ENCODE results near the gene RIMKLA.

Gene RIMKLA, protein sequence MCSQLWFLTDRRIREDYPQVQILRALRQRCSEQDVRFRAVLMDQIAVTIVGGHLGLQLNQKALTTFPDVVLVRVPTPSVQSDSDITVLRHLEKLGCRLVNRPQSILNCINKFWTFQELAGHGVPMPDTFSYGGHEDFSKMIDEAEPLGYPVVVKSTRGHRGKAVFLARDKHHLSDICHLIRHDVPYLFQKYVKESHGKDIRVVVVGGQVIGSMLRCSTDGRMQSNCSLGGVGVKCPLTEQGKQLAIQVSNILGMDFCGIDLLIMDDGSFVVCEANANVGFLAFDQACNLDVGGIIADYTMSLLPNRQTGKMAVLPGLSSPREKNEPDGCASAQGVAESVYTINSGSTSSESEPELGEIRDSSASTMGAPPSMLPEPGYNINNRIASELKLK

DNA sequence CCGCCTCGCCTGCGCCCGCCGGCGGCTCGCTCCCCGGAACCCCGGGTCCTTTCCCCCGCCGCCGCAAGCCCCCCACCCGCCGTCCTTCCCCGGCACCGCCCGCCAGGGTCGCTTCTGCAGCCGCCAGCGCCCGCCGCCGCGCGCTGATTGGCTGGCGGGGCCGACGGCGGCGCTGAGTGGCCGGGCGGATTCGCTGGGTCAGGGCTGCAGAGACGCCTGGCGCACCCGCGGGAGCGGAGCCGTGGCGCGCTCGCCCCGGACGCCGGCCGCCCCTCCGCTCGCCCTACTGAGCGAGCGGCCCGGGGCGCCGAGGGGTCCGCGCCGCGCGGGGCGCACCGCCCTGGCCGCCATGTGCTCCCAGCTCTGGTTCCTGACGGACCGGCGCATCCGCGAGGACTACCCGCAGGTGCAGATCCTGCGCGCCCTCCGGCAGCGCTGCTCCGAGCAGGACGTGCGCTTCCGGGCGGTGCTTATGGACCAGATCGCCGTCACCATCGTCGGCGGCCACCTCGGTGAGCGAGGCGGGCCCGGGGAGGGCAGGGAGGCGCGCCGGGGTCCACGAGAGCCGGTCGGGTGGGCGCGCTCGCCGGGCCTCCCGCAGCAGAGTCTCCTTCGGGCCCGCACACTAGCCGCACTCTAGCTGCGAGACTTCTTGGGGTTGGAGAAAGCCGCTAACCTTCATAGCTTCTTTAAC is at the start of gene RIMKLA:
RIMKLA (plus strand) TSS at position 207 of the 694 bp plus-strand sequence; CDS start at position 350, 143 bp downstream.
- Histone ChIP-seq H3K9me3 (ENCODE audit: insufficient read depth, low read depth, low read length) (no peaks in the 10 kb centered on the region), H3K27me3 (ENCODE audit: insufficient read depth, low read length) (peaks cover 50% of the 10 kb centered on the region), H3K9ac (ENCODE audit: low read depth, low read length) (peak within 1 kb of the TSS; percentile 60; the same call in 1 of the 2 replicates), H3K4me3 (ENCODE audit: low read length) (peak within 1 kb of the TSS; percentile 80), H3K4me1 (ENCODE audit: insufficient read depth, low read length) (no peaks in the 10 kb centered on the region), H3K36me3 (ENCODE audit: insufficient read depth, low read depth, low read length) (no peaks in the 10 kb centered on the region), H3K27ac (ENCODE audit: low read length) (no peak within 1 kb of the TSS)

DNA sequence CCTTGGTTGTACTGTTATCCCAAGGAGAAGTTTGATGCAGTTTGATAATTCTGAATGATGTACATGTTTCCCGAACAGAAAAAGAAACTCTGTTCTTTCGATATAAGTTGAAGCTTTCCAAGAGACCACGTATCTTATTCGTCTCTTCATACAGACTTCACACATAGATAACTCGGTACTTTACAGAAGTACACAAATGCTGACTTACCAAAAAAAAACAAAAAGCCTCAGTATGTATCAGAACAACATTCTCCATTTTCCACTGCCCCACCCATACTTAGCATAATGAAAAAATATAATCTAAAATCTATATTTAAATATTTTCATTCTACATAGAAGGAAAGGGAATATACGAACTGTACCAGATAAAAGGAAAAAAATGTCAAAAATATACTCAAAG is 47.7 kb upstream of the RIMKLA start:
- no peaks in the 10 kb centered on the region for H3K36me3 ChIP-seq (ENCODE audit: insufficient read depth, low read depth, low read length)
- peak overlapping the region; percentile 98 for H3K4me3 ChIP-seq (ENCODE audit: low read length)
- H3K9me3 ChIP-seq (ENCODE audit: insufficient read depth, low read depth, low read length): no peaks in the 10 kb centered on the region
- no peak overlapping the region for H3K27ac ChIP-seq (ENCODE audit: low read length)
- no peaks in the 10 kb centered on the region for H3K27me3 ChIP-seq (ENCODE audit: insufficient read depth, low read length)
- H3K9ac ChIP-seq (ENCODE audit: low read depth, low read length): peak overlapping the region; percentile 92; the same call in 1 of the 2 replicates
- H3K4me1 ChIP-seq (ENCODE audit: insufficient read depth, low read length): peaks cover 12% of the 10 kb centered on the region; the same call in 1 of the 2 replicates

DNA sequence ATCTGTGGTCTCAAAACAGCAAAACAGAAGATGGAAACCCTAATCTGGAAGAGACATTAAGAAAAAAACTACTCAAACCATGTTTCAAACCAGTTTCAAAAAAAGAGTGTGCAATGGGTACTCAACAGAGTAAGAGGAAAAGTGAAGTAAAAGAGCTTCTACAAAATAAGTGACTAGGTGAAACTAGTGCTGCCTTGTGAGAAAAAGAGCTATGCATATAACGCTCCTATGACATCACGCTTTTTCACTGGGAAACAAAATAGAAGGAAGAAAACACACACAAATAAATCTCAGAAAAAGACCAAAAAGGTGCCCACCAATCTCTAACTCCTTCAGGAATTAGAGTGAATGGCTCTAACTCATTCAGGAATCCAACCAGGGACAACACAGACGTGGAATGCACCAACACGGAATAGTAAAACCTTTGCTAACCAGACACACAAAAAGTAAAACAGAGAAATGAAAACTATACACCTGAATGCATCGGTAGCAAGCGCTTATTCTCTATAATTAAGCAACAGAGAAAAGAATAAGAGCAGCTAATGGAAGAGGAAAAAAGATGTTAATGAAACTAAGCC is 46.8 kb upstream of the RIMKLA start:
- Histone ChIP-seq H3K27me3 (ENCODE audit: insufficient read depth, low read length) (no peaks in the 10 kb centered on the region), H3K27ac (ENCODE audit: low read length) (peak overlapping the region; percentile 83), H3K4me1 (ENCODE audit: insufficient read depth, low read length) (peaks cover 12% of the 10 kb centered on the region; the same call in 1 of the 2 replicates), H3K9me3 (ENCODE audit: insufficient read depth, low read depth, low read length) (no peaks in the 10 kb centered on the region), H3K9ac (ENCODE audit: low read depth, low read length) (peak overlapping the region; percentile 92), H3K36me3 (ENCODE audit: insufficient read depth, low read depth, low read length) (no peaks in the 10 kb centered on the region), H3K4me3 (ENCODE audit: low read length) (peak overlapping the region; percentile 98)

DNA sequence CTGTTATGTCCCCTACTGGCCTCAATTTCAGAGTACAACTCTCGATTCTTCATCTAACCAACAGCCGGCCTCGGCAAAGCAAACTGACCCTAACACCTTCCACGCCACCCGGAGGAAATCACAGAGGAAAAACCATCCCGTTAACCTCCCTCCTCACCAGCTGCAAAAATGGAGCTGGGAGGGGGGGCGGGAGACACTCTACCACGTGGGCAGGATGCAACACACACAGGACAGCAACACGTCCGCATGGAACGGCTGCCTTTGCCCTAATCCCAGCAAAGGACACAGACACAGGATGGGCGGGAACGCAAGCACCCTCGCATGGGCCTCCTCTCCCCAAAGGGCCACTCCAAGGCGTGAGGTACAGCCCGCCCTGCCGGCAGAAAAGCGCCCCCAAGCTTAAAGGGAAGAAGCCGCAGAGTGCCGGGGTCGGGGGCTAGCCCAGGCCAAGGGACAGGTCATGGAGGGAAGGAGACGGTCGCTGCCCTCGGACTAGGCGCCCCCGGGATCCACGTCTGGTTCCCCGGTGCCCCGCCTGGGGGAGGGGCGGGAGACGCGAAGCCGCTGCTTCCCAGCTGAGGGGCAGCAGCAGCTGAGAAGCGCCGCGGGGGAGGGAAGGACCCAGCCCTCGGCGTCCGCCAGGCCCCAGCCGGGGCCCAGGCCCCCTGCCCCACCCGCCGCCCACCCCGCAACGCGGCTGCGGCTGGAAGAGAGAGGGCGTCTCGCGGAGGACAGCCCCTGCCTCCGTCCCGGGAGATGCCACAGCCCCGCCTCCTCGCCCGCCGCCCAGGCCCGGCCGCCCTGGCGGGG is 46.1 kb upstream of the RIMKLA start:
- Histone ChIP-seq H3K9ac (ENCODE audit: low read depth, low read length) (peak overlapping the region; percentile 92), H3K36me3 (ENCODE audit: insufficient read depth, low read depth, low read length) (no peaks in the 10 kb centered on the region), H3K27ac (ENCODE audit: low read length) (peak overlapping the region; percentile 83), H3K4me3 (ENCODE audit: low read length) (peak overlapping the region; percentile 98), H3K9me3 (ENCODE audit: insufficient read depth, low read depth, low read length) (no peaks in the 10 kb centered on the region), H3K4me1 (ENCODE audit: insufficient read depth, low read length) (peaks cover 12% of the 10 kb centered on the region; the same call in 1 of the 2 replicates), H3K27me3 (ENCODE audit: insufficient read depth, low read length) (no peaks in the 10 kb centered on the region)

DNA sequence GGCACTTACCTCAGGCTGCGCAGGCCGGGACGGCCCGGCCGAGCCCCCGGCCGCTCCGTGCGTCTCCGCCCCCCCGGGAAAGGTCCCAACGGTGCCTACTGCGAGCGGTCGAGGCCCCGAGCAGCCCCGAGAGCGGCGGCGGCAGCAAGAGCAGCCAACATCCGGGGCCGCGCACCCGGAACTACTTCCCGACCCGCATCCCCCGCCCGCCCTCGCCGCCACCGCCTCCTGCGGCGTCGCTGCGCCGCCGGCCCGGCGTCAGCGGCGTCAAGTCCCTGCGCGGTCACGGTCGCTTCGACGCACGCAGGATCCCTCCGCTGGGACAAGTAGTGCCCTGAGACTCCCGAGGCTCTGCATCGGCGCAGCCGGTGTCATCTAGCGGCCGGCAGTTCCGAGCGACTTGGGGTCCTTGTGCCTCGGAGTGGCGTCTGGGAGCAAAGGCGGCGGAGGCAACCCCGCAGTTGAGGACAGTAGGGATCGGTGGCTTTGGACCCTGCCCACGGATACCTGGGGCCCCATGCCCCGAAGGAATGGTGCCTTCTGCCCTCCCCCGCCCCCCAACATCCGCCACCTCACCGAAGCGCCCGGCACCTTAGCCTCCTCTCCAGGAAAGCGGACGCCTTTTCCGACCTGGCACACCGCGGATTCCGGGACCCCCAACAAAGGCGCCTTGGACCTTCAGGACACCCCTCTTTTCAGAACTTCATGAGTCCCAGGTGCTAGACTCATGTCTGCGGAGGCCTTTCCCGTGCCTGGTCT is 45.4 kb upstream of the RIMKLA start, which contains the start of gene FOXJ3:
FOXJ3 (minus strand) TSS at position 186 of the 759 bp plus-strand sequence. CDS start 24,142 bp downstream, outside the sequence.
- Histone ChIP-seq H3K4me3 (ENCODE audit: low read length) (peak within 1 kb of the TSS; percentile 98), H3K27me3 (ENCODE audit: insufficient read depth, low read length) (no peaks in the 10 kb centered on the region), H3K9me3 (ENCODE audit: insufficient read depth, low read depth, low read length) (no peaks in the 10 kb centered on the region), H3K9ac (ENCODE audit: low read depth, low read length) (peak within 1 kb of the TSS; percentile 92), H3K4me1 (ENCODE audit: insufficient read depth, low read length) (peaks cover 18% of the 10 kb centered on the region), H3K36me3 (ENCODE audit: insufficient read depth, low read depth, low read length) (no peaks in the 10 kb centered on the region), H3K27ac (ENCODE audit: low read length) (peak within 1 kb of the TSS; percentile 83)

DNA sequence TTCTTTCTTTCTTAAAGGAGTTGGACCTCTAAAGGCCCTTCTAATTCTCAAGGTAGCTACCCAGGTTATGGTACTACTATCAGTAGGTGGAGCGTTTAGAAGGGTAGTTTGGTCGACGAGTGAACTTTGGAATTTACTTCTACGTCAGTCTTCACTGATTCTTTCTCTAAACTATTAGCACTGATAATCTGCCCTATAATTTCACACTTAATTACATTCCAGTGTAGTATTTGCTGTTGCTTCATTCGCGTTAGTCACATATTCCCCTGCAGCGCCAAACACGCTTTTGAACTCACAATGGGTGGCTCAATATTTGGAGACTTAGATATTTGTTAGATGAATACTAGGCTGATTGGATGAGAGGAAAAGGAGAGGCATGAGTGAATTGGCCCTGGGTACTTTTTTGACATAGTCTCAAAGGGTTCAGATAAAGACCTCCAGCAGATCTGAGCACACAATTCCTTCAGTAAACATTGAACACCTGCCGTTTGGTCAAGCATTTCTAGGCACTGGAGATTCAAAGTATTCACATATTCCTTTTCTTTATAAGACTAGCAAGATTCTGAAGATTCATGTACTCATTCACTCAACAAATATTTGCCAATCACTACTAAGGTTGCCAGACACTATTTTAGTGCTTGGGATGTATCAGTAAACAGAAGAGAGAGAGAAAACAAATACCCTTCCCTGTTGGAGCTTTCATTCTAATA is 44.6 kb upstream of the RIMKLA start:
- Histone ChIP-seq H3K4me3 (ENCODE audit: low read length) (peak overlapping the region; percentile 98), H3K9ac (ENCODE audit: low read depth, low read length) (peak overlapping the region; percentile 92; the same call in 1 of the 2 replicates), H3K4me1 (ENCODE audit: insufficient read depth, low read length) (peaks cover 25% of the 10 kb centered on the region), H3K36me3 (ENCODE audit: insufficient read depth, low read depth, low read length) (no peaks in the 10 kb centered on the region), H3K27me3 (ENCODE audit: insufficient read depth, low read length) (no peaks in the 10 kb centered on the region), H3K9me3 (ENCODE audit: insufficient read depth, low read depth, low read length) (no peaks in the 10 kb centered on the region), H3K27ac (ENCODE audit: low read length) (peak overlapping the region; percentile 54)

DNA sequence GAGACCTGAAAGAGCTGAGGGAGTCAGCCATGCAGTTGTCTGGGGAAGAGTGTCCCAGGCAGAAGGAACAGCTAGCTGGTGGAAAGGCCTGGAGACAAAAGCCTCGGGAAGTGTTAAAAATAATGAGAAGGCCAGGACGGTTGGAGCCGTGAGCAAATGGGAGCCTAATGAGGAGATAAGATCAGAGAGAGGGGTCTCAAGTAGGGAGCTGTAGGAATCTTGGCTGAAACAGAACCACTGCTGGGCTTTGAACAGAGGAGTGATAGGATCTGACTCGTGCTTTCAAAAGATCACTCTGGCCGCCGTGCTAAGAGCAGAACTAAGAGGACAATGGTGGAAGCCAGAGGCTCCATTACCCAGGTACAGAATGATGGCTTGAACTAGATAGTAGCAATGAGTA is 43.6 kb upstream of the RIMKLA start:
- H3K9ac ChIP-seq (ENCODE audit: low read depth, low read length): no peak overlapping the region
- no peak overlapping the region for H3K27ac ChIP-seq (ENCODE audit: low read length)
- peaks cover 25% of the 10 kb centered on the region for H3K4me1 ChIP-seq (ENCODE audit: insufficient read depth, low read length)
- H3K4me3 ChIP-seq (ENCODE audit: low read length): no peak overlapping the region
- H3K9me3 ChIP-seq (ENCODE audit: insufficient read depth, low read depth, low read length): no peaks in the 10 kb centered on the region
- no peaks in the 10 kb centered on the region for H3K36me3 ChIP-seq (ENCODE audit: insufficient read depth, low read depth, low read length)
- no peaks in the 10 kb centered on the region for H3K27me3 ChIP-seq (ENCODE audit: insufficient read depth, low read length)

DNA sequence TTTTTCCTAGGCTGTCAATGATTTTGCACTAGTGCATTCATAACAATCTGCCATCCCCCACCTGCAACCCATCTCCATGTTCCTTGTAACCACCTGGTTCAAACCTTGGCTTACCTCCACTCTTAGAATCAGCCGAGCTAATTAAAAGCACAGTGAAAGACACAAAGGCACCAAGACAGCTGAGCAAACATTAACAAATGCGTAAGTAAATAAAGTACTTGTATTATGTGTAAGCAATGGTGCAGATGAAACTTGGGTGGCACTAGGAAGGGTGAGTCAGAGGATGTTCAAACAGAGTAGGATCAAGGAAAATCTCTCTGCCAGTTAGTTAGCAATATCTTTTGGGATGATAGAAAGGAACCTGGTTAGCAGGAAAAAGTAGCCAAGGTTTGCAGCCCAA is 40.5 kb upstream of the RIMKLA start:
- Histone ChIP-seq H3K27ac (ENCODE audit: low read length) (no peak overlapping the region), H3K9ac (ENCODE audit: low read depth, low read length) (no peak overlapping the region; the same call in 1 of the 2 replicates), H3K27me3 (ENCODE audit: insufficient read depth, low read length) (no peaks in the 10 kb centered on the region; the same call in 1 of the 2 replicates), H3K9me3 (ENCODE audit: insufficient read depth, low read depth, low read length) (no peaks in the 10 kb centered on the region), H3K4me3 (ENCODE audit: low read length) (no peak overlapping the region), H3K4me1 (ENCODE audit: insufficient read depth, low read length) (peaks cover 19% of the 10 kb centered on the region), H3K36me3 (ENCODE audit: insufficient read depth, low read depth, low read length) (no peaks in the 10 kb centered on the region)

DNA sequence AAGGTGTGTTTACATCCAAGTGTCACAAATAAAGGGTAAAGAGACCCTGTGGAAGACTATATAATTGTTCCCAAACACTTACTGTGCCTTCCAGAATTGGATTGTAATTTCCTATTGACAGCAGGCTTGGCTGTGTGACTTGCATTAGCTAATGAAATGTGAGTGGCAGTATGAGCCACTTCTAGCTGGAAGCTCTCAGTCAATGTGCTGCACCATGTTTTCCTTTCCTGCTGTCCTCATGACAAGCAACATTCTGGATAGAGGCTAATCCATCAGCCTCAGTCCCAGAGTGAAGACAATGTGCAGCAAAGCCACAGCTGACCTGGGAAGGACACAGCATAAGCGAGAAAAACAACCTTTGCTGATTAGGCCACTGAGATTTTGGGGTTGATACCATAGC is 39.7 kb upstream of the RIMKLA start:
- Histone ChIP-seq H3K4me3 (ENCODE audit: low read length) (no peak overlapping the region), H3K4me1 (ENCODE audit: insufficient read depth, low read length) (peaks cover 19% of the 10 kb centered on the region), H3K27ac (ENCODE audit: low read length) (no peak overlapping the region), H3K27me3 (ENCODE audit: insufficient read depth, low read length) (no peaks in the 10 kb centered on the region; the same call in 1 of the 2 replicates), H3K9ac (ENCODE audit: low read depth, low read length) (no peak overlapping the region; the same call in 1 of the 2 replicates), H3K36me3 (ENCODE audit: insufficient read depth, low read depth, low read length) (no peaks in the 10 kb centered on the region), H3K9me3 (ENCODE audit: insufficient read depth, low read depth, low read length) (no peaks in the 10 kb centered on the region)

DNA sequence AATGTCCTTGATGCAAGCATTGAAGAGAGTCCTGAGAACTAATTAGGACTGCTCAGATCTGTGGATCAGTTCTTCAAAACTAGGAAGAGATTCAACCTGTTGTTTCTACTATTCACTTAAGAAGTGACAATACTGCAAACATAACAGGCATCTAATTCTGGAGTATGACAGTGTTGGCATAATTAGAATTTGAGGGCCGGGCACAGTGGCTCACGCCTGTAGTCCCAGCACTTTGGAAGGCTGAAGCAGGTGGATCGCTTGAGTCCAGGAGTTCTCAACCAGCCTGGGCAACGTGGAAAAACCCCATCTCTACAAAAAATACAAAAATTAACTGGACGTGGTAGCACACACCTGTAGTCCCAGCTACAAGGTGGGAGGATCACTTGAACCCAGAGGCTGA is 37.5 kb upstream of the RIMKLA start:
- Histone ChIP-seq H3K9me3 (ENCODE audit: insufficient read depth, low read depth, low read length) (no peaks in the 10 kb centered on the region), H3K4me3 (ENCODE audit: low read length) (no peak overlapping the region), H3K27me3 (ENCODE audit: insufficient read depth, low read length) (no peaks in the 10 kb centered on the region; the same call in 1 of the 2 replicates), H3K9ac (ENCODE audit: low read depth, low read length) (no peak overlapping the region), H3K4me1 (ENCODE audit: insufficient read depth, low read length) (peaks cover 13% of the 10 kb centered on the region), H3K27ac (ENCODE audit: low read length) (no peak overlapping the region), H3K36me3 (ENCODE audit: insufficient read depth, low read depth, low read length) (no peaks in the 10 kb centered on the region)

Measured in iPS-20b (cell line).